ENCODE measurements around the gene TNC.

TNC gene

DNA sequence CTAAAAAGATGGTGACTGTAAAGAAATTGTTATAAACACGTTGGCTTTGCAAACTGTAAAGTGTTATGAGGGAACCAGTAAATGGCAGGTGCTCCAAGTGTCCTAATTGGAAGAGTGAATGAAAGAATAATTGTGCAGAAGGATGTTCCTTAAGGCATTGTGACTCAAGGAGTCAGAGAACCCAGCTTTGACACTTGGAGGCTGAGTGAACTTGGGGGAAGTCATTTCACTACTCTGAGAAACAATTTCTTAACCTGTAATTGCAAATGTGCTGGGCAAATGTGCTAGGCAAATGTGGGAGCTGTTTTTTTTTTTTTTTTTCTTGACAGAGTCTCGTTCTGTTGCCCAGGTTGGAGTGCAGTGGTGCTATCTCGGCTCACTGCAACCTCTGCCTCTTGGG, 103.5 kb downstream of the TNC start:
- H3K4me2 ChIP-seq (ENCODE audit: low read depth, low read length, poor library complexity, severe bottlenecking): no peak overlapping the region

DNA sequence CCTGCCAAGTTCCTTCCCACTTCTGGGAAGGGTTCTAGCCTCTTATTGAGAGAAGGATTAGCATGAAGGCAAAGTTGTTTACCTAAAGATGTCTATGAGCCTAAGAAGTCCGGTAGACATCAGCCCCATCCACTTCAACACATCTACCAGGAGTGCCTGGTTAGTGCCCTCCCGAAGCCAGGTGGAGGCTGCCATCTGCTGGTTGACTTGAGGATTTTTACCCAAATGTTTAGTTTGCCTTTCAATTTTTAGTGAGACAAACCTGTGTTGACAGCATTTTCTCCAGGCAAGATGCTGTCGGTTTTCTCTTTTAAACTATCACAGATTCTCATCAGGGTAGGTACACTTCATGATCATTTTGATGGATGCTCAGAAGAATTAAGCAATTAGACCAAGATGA, 104.0 kb downstream of the TNC start:
- H2AFZ ChIP-seq (ENCODE audit: low read depth, low read length, severe bottlenecking): no peak overlapping the region
- no peak overlapping the region for H3K9ac ChIP-seq (ENCODE audit: low read length)
- H3K9me2 ChIP-seq (replicated peaks; ENCODE audit: insufficient read depth, low read length): no peaks in the 10 kb centered on the region
- no peaks in the 10 kb centered on the region for H3F3A ChIP-seq (ENCODE audit: insufficient read depth)
- no peaks in the 10 kb centered on the region for H3K27me3 ChIP-seq (ENCODE audit: low read length)
- TF ChIP-seq EZH2phosphoT487 (conservative IDR thresholded peaks at IDR 0.05; ENCODE audit: low read length) (no peak), CTCF (IDR thresholded peaks at IDR 0.05; ENCODE audit: insufficient read depth, low read length, poor library complexity, severe bottlenecking) (peak; percentile 63)
- no peaks in the 10 kb centered on the region for H3K79me2 ChIP-seq (ENCODE audit: insufficient read depth, low read length)
- no peak overlapping the region for H3K4me3 ChIP-seq (ENCODE audit: insufficient read depth, low read length, poor library complexity, severe bottlenecking)
- no peak overlapping the region for H3K27ac ChIP-seq (ENCODE audit: low read depth, low read length)
- no peaks in the 10 kb centered on the region for H4K20me1 ChIP-seq (ENCODE audit: low read depth, low read length)
- H3K4me2 ChIP-seq (ENCODE audit: low read depth, low read length, poor library complexity, severe bottlenecking): no peak overlapping the region
- no peaks in the 10 kb centered on the region for H3K9me3 ChIP-seq (ENCODE audit: insufficient read depth, low read length)
- no peaks in the 10 kb centered on the region for H3K36me3 ChIP-seq (ENCODE audit: low read length)

More for the DNA sequence above, 103.5 kb downstream of the TNC start:
- no peaks in the 10 kb centered on the region for H4K20me1 ChIP-seq (ENCODE audit: low read depth, low read length)
- no peak overlapping the region for H3K27ac ChIP-seq (ENCODE audit: low read depth, low read length)
- no peaks in the 10 kb centered on the region for H3K9me3 ChIP-seq (ENCODE audit: insufficient read depth, low read length)
- no peak overlapping the region for H2AFZ ChIP-seq (ENCODE audit: low read depth, low read length, severe bottlenecking)
- H3K79me2 ChIP-seq (ENCODE audit: insufficient read depth, low read length): no peaks in the 10 kb centered on the region
- no peaks in the 10 kb centered on the region for H3K27me3 ChIP-seq (ENCODE audit: low read length)
- H3K9me2 ChIP-seq (replicated peaks; ENCODE audit: insufficient read depth, low read length): no peaks in the 10 kb centered on the region
- H3F3A ChIP-seq (ENCODE audit: insufficient read depth): no peaks in the 10 kb centered on the region
- no peaks in the 10 kb centered on the region for H3K36me3 ChIP-seq (ENCODE audit: low read length)
- no peak overlapping the region for H3K9ac ChIP-seq (ENCODE audit: low read length)
- TF ChIP-seq EZH2phosphoT487 (conservative IDR thresholded peaks at IDR 0.05; ENCODE audit: low read length) (no peak), CTCF (IDR thresholded peaks at IDR 0.05; ENCODE audit: insufficient read depth, low read length, poor library complexity, severe bottlenecking) (no peak)
- H3K4me3 ChIP-seq (ENCODE audit: insufficient read depth, low read length, poor library complexity, severe bottlenecking): no peak overlapping the region

GRCh38 chr9:115012486-115012885, 105.5 kb downstream of the TNC start:
- Histone ChIP-seq H2AFZ (ENCODE audit: low read depth, low read length, severe bottlenecking) (no peak overlapping the region), H3K4me2 (ENCODE audit: low read depth, low read length, poor library complexity, severe bottlenecking) (no peak overlapping the region), H3K36me3 (ENCODE audit: low read length) (no peaks in the 10 kb centered on the region), H4K20me1 (ENCODE audit: low read depth, low read length) (no peaks in the 10 kb centered on the region), H3K27ac (ENCODE audit: low read depth, low read length) (no peak overlapping the region), H3K4me3 (ENCODE audit: insufficient read depth, low read length, poor library complexity, severe bottlenecking) (no peak overlapping the region), H3F3A (ENCODE audit: insufficient read depth) (no peaks in the 10 kb centered on the region), H3K9me3 (ENCODE audit: insufficient read depth, low read length) (no peaks in the 10 kb centered on the region), H3K9me2 (replicated peaks; ENCODE audit: insufficient read depth, low read length) (no peaks in the 10 kb centered on the region), H3K79me2 (ENCODE audit: insufficient read depth, low read length) (no peaks in the 10 kb centered on the region), H3K27me3 (ENCODE audit: low read length) (no peaks in the 10 kb centered on the region), H3K9ac (ENCODE audit: low read length) (no peak overlapping the region)
- no peak for TF ChIP-seq EZH2phosphoT487 (conservative IDR thresholded peaks at IDR 0.05; ENCODE audit: low read length)
- TF ChIP-seq CTCF (IDR thresholded peaks at IDR 0.05; ENCODE audit: insufficient read depth, low read length, poor library complexity, severe bottlenecking): no peak

Data from SU-DHL-6 (cell line).